ENCODE results near the gene DIAPH2. TPM values are rescaled to one million over a fixed set of nuclear protein-coding genes. Genes with fewer than 3 reads are reported as not detected.

The DIAPH2 gene
- total and polyA plus RNA-seq, 5 donors, result 3.6 to 12.3 (median 10.9) TPM

GRCh38 chrX:97330151-97330550, 645.5 kb downstream of the DIAPH2 start:
- no peak for DNase-seq
- intact Hi-C loops (cut with DNase I), result no loop called here
- ATAC-seq, result no peak
- no peaks in the 10 kb centered on the region for H3K9me3 ChIP-seq (ENCODE audit: control insufficient read depth, low read length)
- H3K27me3 ChIP-seq (ENCODE audit: control insufficient read depth, insufficient read depth), result no peaks in the 10 kb centered on the region
- 100% methylated on average over 1 of the region's 1 CpG for whole genome bisulfite sequencing
- no peaks in the 10 kb centered on the region for H3K4me1 ChIP-seq (ENCODE audit: control insufficient read depth, insufficient read depth, low read length)
- no peak overlapping the region for H3K27ac ChIP-seq (ENCODE audit: low read length)
- H3K4me3 ChIP-seq (ENCODE audit: low read length), result no peak overlapping the region

- no peak overlapping the region for H3K27ac ChIP-seq (ENCODE audit: low read length)
- WGBS, result 88% methylated on average over 3 of the region's 3 CpGs
- H3K9me3 ChIP-seq (ENCODE audit: control insufficient read depth, low read length), result no peaks in the 10 kb centered on the region
- H3K27me3 ChIP-seq (ENCODE audit: control insufficient read depth, insufficient read depth), result no peaks in the 10 kb centered on the region
- ATAC-seq (no peak), DNase-seq (no peak)
- H3K4me1 ChIP-seq (ENCODE audit: control insufficient read depth, insufficient read depth, low read length), result no peaks in the 10 kb centered on the region
- intact Hi-C loops (cut with DNase I), result no loop called here
- no peak overlapping the region for H3K4me3 ChIP-seq (ENCODE audit: low read length)
Observed at GRCh38 chrX:97332963-97333362, 648.3 kb downstream of the DIAPH2 start.

DNA sequence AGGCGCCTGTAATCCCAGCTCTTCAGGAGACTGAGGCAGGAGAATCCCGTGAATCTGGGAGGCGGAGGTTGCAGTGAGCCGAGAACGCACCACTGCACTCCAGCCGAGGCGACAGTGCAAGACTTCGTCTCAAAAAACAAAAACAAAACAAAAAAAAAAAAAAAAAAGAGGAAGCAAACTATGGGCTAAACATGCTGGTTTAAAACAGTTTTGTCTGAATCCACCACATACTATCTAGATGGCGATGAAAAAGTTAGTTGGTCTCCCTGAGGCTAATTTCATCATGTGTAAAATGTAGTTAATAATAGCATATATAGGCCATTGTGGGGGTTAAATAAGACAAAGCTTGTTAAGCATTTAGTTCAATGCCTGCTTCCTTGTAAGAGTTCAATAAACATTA, 650.2 kb downstream of the DIAPH2 start:
- DNase-seq (no peak), ATAC-seq (no peak)
- H3K4me1 ChIP-seq (ENCODE audit: control insufficient read depth, insufficient read depth, low read length), result no peaks in the 10 kb centered on the region
- no peak overlapping the region for H3K27ac ChIP-seq (ENCODE audit: low read length)
- no peak overlapping the region for H3K4me3 ChIP-seq (ENCODE audit: low read length)
- WGBS, result 96% methylated on average over 9 of the region's 9 CpGs
- H3K9me3 ChIP-seq (ENCODE audit: control insufficient read depth, low read length), result no peaks in the 10 kb centered on the region
- intact Hi-C loops (cut with DNase I), result no loop called here
- H3K27me3 ChIP-seq (ENCODE audit: control insufficient read depth, insufficient read depth), result no peaks in the 10 kb centered on the region

DNA sequence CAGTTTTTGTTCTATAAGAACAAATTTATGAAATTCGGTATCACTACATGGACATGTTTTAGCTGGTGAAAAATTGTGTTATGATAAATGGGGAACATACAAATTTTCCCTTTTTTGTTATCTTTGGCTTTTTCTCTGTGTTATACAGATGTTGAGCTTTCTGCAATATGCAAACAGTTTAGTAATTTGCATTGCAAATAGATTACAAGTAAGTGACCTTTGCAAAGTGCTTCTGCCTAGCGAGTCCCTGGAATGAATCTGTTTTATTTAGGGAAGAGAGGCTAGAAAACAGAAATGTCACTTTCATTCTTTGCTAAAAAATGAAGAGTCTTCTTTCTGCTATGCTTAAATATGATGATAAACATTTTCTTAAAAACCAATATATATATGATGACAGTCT, 660.1 kb downstream of the DIAPH2 start:
- ATAC-seq (no peak), DNase-seq (no peak)
- Histone ChIP-seq H3K9me3 (ENCODE audit: control insufficient read depth, low read length) (no peaks in the 10 kb centered on the region), H3K4me1 (ENCODE audit: control insufficient read depth, insufficient read depth, low read length) (no peaks in the 10 kb centered on the region), H3K27me3 (ENCODE audit: control insufficient read depth, insufficient read depth) (no peaks in the 10 kb centered on the region), H3K27ac (ENCODE audit: low read length) (no peak overlapping the region), H3K4me3 (ENCODE audit: low read length) (no peak overlapping the region)
- 77% methylated on average over 2 of the region's 2 CpGs for WGBS
- intact Hi-C loops (cut with DNase I), result no loop called here

GRCh38 chrX:97358941-97359340, 674.3 kb downstream of the DIAPH2 start:
- Histone ChIP-seq H3K27ac (ENCODE audit: low read length) (no peak overlapping the region), H3K4me3 (ENCODE audit: low read length) (no peak overlapping the region), H3K4me1 (ENCODE audit: control insufficient read depth, insufficient read depth, low read length) (no peaks in the 10 kb centered on the region), H3K27me3 (ENCODE audit: control insufficient read depth, insufficient read depth) (no peaks in the 10 kb centered on the region), H3K9me3 (ENCODE audit: control insufficient read depth, low read length) (no peaks in the 10 kb centered on the region)
- intact Hi-C loops (cut with DNase I), result no loop called here
- ATAC-seq (no peak), DNase-seq (no peak)
- WGBS, result 94% methylated on average over 2 of the region's 2 CpGs

GRCh38 chrX:97363843-97364242, 679.2 kb downstream of the DIAPH2 start:
- Histone ChIP-seq H3K4me3 (ENCODE audit: low read length) (no peak overlapping the region), H3K27me3 (ENCODE audit: control insufficient read depth, insufficient read depth) (no peaks in the 10 kb centered on the region), H3K27ac (ENCODE audit: low read length) (no peak overlapping the region), H3K9me3 (ENCODE audit: control insufficient read depth, low read length) (no peaks in the 10 kb centered on the region), H3K4me1 (ENCODE audit: control insufficient read depth, insufficient read depth, low read length) (no peaks in the 10 kb centered on the region)
- intact Hi-C loops (cut with DNase I), result no loop called here
- ATAC-seq (no peak), DNase-seq (no peak)

DNA sequence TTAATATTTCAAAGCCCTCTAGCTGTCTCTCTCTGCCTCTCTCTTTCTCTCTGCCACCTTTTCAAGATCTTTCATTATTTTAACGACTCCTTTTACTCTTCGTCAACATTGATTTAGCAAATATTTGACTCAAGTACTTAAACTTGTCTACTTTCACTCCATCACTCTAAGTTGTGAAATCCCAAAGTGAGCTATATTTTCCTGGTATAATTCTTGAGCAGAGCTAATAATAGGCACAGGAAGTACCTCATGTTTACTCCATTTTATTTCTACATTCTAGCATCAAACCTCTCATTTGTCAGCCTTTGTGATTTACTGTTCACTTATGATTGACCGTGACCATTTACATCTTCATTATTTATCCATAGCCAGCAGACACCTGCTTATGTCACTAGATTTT, 681.6 kb downstream of the DIAPH2 start:
- DNase-seq, result no peak
- no peaks in the 10 kb centered on the region for H3K27me3 ChIP-seq (ENCODE audit: control insufficient read depth, insufficient read depth)
- no peak overlapping the region for H3K27ac ChIP-seq (ENCODE audit: low read length)
- no peak for ATAC-seq
- intact Hi-C loops (cut with DNase I), result no loop called here
- H3K4me3 ChIP-seq (ENCODE audit: low read length), result no peak overlapping the region
- 92% methylated on average over 3 of the region's 3 CpGs for WGBS
- no peaks in the 10 kb centered on the region for H3K9me3 ChIP-seq (ENCODE audit: control insufficient read depth, low read length)
- H3K4me1 ChIP-seq (ENCODE audit: control insufficient read depth, insufficient read depth, low read length), result no peaks in the 10 kb centered on the region

DNA sequence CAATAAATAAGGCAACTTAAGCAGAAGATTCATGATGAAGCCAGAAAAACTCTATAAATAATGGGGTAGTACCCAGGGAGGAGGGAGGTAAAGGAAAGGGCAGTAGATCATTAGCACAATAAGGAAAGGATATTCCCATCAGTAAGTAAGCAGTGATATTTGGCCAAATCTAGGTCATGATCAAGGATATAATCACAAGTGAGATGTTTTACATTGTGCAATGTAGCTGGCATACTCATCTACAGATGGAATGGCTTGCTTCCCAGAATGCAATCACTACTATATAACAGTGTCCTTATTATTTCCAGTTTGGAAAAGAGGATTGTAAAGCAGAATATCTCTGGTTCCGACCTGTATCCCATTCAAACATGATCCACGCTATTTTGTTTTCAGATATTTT, 682.5 kb downstream of the DIAPH2 start:
- no peak overlapping the region for H3K4me3 ChIP-seq (ENCODE audit: low read length)
- intact Hi-C loops (cut with DNase I), result no loop called here
- H3K4me1 ChIP-seq (ENCODE audit: control insufficient read depth, insufficient read depth, low read length), result no peaks in the 10 kb centered on the region
- ATAC-seq (no peak), DNase-seq (no peak)
- H3K9me3 ChIP-seq (ENCODE audit: control insufficient read depth, low read length), result no peaks in the 10 kb centered on the region
- 63% methylated on average over 2 of the region's 2 CpGs for WGBS
- H3K27me3 ChIP-seq (ENCODE audit: control insufficient read depth, insufficient read depth), result no peaks in the 10 kb centered on the region
- H3K27ac ChIP-seq (ENCODE audit: low read length), result no peak overlapping the region

GRCh38 chrX:97369947-97370346, 685.3 kb downstream of the DIAPH2 start:
- intact Hi-C loops (cut with DNase I), result no loop called here
- 66% methylated on average over 1 of the region's 1 CpG for WGBS
- ATAC-seq (no peak), DNase-seq (no peak)
- Histone ChIP-seq H3K9me3 (ENCODE audit: control insufficient read depth, low read length) (no peaks in the 10 kb centered on the region), H3K27ac (ENCODE audit: low read length) (no peak overlapping the region), H3K4me3 (ENCODE audit: low read length) (no peak overlapping the region), H3K4me1 (ENCODE audit: control insufficient read depth, insufficient read depth, low read length) (no peaks in the 10 kb centered on the region), H3K27me3 (ENCODE audit: control insufficient read depth, insufficient read depth) (no peaks in the 10 kb centered on the region)

DNA sequence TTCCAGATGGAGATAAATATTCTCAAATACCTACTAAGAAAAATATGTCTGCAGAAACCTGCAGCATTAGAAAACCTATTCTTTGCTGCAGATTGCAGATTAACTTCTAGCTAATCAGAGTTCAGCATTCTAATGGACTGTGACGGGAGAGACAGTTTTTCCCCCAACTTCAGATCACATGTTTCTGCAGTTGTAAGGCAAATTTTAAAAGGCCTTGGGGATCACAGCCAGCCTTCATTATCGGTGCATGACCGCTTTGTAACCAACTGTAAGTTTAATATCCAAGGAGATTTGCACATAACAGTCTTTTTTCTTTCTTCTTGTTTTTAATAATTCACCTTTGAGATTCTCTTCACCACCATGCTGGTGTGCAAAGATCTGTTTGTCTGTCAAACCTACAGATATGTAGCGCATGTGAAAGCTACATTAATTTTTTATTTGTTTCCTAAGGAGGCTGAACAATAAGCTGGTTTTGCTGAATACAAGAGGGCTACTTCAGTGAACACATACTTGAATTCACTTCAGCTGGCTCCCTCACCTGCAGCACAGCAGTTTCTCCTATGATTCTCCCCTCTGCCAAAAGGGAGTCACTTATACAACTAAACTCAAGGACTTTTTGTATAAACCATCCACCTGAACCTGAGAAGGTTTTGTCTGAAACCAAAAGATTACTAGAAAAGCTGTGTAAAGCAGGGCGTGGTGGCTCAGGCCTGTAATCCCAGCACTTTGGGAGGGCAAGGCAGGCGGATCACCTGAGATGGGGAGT, 687.5 kb downstream of the DIAPH2 start:
- ATAC-seq, result no peak
- H3K4me3 ChIP-seq (ENCODE audit: low read length), result no peak overlapping the region
- H3K27ac ChIP-seq (ENCODE audit: low read length), result no peak overlapping the region
- intact Hi-C loops (cut with DNase I), result no loop called here
- WGBS, result 97% methylated on average over 6 of the region's 6 CpGs
- no peak for DNase-seq
- no peaks in the 10 kb centered on the region for H3K4me1 ChIP-seq (ENCODE audit: control insufficient read depth, insufficient read depth, low read length)
- H3K27me3 ChIP-seq (ENCODE audit: control insufficient read depth, insufficient read depth), result no peaks in the 10 kb centered on the region
- no peaks in the 10 kb centered on the region for H3K9me3 ChIP-seq (ENCODE audit: control insufficient read depth, low read length)

DNA sequence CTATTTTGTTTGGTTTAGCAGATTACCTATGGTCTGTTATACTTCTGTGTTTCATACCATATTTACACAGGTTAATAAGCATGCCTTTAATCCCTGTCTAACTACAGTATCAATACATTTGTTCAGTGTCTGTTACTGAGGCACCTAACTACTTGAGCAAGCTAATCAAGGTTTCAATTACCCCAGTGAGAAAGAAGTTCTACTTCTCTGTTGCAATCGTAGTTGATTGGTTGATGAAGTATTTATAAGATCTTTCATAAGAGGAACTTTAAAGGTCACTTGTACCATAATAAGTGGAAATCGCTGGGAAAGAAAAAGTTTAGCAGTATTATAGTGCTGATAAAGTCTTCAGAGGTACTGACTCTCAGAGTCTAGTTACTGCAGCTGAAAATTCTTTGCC, 689.6 kb downstream of the DIAPH2 start:
- WGBS, result 89% methylated on average over 2 of the region's 2 CpGs
- no peaks in the 10 kb centered on the region for H3K4me1 ChIP-seq (ENCODE audit: control insufficient read depth, insufficient read depth, low read length)
- no peak overlapping the region for H3K27ac ChIP-seq (ENCODE audit: low read length)
- DNase-seq (no peak), ATAC-seq (no peak)
- H3K4me3 ChIP-seq (ENCODE audit: low read length), result no peak overlapping the region
- no peaks in the 10 kb centered on the region for H3K9me3 ChIP-seq (ENCODE audit: control insufficient read depth, low read length)
- H3K27me3 ChIP-seq (ENCODE audit: control insufficient read depth, insufficient read depth), result no peaks in the 10 kb centered on the region
- intact Hi-C loops (cut with DNase I), result no loop called here

- DNase-seq (no peak), ATAC-seq (no peak)
- H3K4me1 ChIP-seq (ENCODE audit: control insufficient read depth, insufficient read depth, low read length), result no peaks in the 10 kb centered on the region
- no peaks in the 10 kb centered on the region for H3K27me3 ChIP-seq (ENCODE audit: control insufficient read depth, insufficient read depth)
- H3K27ac ChIP-seq (ENCODE audit: low read length), result no peak overlapping the region
- H3K9me3 ChIP-seq (ENCODE audit: control insufficient read depth, low read length), result no peaks in the 10 kb centered on the region
- H3K4me3 ChIP-seq (ENCODE audit: low read length), result no peak overlapping the region
- intact Hi-C loops (cut with DNase I), result no loop called here
Observed at GRCh38 chrX:97380200-97380599, 695.6 kb downstream of the DIAPH2 start.
